Bronchial epithelial cell (primary cell): ENCODE measurements around the gene ABHD4. TPM values are rescaled to one million over a fixed set of nuclear protein-coding genes. Genes with fewer than 3 reads are reported as not detected.
"Not testable (repeated sequence)": the region's sequence is repeated elsewhere in the genome, so short reads cannot be mapped to it uniquely, and the experiment has no call there.

Experiments used
- DNase-seq: peaks from one replicate; pipeline ENCODE4 v3.0.0-alpha.2; 2010; ENCODE audit warnings: low read depth
- FAIRE-seq: peaks from 2 replicates; lab custom pipeline; 2011; peaks lifted over from hg19 to GRCh38; lab: Jason Lieb, UNC
- H3K27me3 ChIP-seq: 2 replicates; pipeline ENCODE4 v1.5.1; 2011; ENCODE audit warnings: low read length; ENCODE audit not compliant: control insufficient read depth, insufficient read depth
- H3K36me3 ChIP-seq: 2 replicates; pipeline ENCODE4 v1.5.1; 2011; ENCODE audit warnings: low read length; ENCODE audit not compliant: control insufficient read depth, insufficient read depth
- H3K4me3 ChIP-seq: 2 replicates; pipeline ENCODE4 v1.5.1; 2011; ENCODE audit warnings: mild to moderate bottlenecking, low read depth, low read length, control low read depth
- total RNA-seq: library from RNA; depleted of rRNA; stranded (reverse); fragments of >200 nt; gene quantifications from 2 replicates; pipeline ENCODE4 v1.2.1, GENCODE V29; 2014
- TF ChIP-seq, protein P1 (sequence below): IDR thresholded peaks from 2 replicates; pipeline ENCODE4 v1.5.1; 2011; ENCODE audit warnings: mild to moderate bottlenecking, moderate library complexity, low read length, control low read depth, inconsistent platforms; ENCODE audit not compliant: insufficient read depth, severe bottlenecking

ABHD4 gene
- total RNA-seq, 1 donor from 2014 or later, result 5.3 TPM

DNA sequence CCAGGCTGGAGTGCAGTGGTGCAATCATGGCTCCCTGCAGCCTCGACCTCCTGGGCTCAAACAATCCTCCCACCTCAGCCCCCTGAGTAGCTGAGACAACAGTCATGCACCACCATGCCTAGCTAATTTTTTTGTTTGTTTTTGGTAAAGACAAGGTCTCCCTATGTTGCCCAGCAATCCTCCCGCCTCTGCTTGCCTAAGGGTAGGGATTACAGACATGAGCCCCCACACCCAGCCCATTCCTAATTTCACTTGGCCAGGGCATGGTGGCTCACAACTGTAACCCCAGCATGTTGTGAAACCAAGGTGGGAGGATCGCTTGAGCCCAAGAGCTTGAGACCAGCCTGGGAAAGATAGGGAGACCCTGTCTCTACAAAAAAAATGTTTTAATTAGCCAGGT, 18.2 kb upstream of the ABHD4 start:
- no peak for FAIRE-seq
- DNase-seq, result no peak
- no peak overlapping the region for H3K4me3 ChIP-seq
- no peaks in the 10 kb centered on the region for H3K27me3 ChIP-seq
- H3K36me3 ChIP-seq, result peaks cover 6% of the 10 kb centered on the region
- TF ChIP-seq, protein P1, sequence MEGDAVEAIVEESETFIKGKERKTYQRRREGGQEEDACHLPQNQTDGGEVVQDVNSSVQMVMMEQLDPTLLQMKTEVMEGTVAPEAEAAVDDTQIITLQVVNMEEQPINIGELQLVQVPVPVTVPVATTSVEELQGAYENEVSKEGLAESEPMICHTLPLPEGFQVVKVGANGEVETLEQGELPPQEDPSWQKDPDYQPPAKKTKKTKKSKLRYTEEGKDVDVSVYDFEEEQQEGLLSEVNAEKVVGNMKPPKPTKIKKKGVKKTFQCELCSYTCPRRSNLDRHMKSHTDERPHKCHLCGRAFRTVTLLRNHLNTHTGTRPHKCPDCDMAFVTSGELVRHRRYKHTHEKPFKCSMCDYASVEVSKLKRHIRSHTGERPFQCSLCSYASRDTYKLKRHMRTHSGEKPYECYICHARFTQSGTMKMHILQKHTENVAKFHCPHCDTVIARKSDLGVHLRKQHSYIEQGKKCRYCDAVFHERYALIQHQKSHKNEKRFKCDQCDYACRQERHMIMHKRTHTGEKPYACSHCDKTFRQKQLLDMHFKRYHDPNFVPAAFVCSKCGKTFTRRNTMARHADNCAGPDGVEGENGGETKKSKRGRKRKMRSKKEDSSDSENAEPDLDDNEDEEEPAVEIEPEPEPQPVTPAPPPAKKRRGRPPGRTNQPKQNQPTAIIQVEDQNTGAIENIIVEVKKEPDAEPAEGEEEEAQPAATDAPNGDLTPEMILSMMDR, result no peak

DNA sequence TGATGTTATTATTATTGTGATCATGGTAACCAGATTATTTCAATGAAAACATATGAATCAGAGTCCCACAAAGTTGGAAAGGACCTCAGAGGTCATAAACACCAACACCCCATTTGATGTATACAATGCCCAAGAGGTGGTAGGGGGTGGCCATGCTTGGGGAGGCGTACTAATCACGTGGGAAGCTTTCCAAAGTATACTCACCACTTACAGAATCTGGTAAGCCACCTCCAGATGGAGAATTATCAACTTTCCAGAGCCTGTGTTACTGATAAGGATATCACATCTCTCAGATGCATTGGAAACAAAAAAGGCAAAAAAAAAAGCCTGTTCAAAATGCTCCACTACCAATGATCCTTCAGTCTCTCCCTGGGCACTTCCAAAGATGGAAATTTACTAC, 17.5 kb upstream of the ABHD4 start:
- FAIRE-seq (no peak), DNase-seq (no peak)
- H3K36me3 ChIP-seq, result peaks cover 6% of the 10 kb centered on the region

DNA sequence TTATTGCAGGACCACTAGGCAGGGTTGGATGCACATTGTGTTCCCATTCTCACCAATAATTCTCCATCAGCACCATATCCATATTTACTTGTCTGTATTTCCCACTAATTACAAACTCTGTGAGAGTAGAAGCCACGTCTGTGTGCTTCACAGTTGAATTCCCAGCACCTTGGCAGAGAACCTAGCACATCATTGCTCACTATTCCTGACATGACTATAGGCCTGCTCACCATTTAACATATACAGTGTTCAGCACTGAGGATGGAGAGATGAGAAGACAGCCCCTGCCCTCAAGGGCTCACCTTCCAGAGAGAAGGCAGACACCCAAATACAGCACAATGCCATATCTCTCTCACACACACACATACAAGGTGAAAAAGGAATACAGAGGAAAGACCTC, 14.1 kb upstream of the ABHD4 start:
- FAIRE-seq (no peak), DNase-seq (no peak)
- Histone ChIP-seq H3K4me3 (no peak overlapping the region), H3K27me3 (no peaks in the 10 kb centered on the region), H3K36me3 (peaks cover 6% of the 10 kb centered on the region)
- TF ChIP-seq, protein P1, result no peak

More for the DNA sequence above, 17.5 kb upstream of the ABHD4 start:
- TF ChIP-seq, protein P1, result no peak
- H3K4me3 ChIP-seq, result no peak overlapping the region
- no peaks in the 10 kb centered on the region for H3K27me3 ChIP-seq

DNA sequence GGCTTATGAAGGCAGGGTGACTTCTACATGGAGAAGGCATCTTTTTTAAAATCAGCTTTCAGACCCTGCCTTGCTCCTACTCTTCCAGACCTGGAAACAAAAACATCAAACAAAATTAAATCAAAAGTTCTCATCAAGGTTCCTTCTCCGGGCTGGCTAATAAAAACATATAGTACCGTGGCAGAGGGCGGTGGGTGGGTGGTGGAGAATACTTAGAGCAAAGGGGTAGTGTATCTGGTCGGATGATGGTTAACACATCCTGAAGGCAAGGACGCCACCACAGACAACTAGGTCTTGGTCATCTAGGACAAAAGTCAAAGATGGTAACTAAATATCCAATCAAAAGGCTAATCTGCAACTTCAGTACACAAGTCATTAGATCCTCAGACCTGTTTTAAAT, 10.9 kb upstream of the ABHD4 start:
- DNase-seq (no peak), FAIRE-seq (no peak)
- Histone ChIP-seq H3K4me3 (no peak overlapping the region), H3K27me3 (no peaks in the 10 kb centered on the region), H3K36me3 (peaks cover 4% of the 10 kb centered on the region)
- TF ChIP-seq, protein P1, result no peak

DNA sequence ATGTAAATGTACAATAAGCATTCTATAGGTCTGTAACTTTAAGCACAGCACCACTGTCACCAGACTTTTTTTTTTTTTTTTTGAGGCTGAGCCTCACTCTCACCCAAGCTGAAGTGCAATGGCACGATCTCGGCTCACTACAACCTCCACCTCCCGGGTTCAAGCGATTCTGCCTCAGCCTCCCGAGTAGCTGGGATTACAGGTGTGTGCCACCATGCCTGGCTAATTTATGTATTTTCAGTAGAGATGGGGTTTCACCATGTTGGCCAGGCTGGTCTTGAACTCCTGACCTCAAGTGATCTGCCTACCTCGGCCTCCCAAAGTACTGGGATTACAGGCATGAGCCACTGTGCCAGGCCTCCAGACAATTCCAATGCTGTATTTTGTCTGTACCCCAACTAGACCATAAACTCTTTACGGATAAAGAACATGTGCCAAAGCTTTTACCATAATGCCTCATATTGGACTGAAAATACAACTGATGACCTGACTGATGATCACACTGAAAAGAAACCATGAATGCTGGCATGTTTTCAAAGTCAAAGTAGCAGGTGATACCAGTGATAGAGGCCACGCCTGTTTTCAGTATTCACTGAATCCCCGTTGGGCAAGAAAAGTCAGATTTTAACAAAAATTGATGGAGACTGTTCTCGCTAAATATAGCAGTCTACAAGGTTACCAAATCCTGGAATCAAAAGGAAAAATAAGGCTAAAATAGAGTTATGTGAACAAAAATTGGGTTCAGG, 10.2 kb upstream of the ABHD4 start:
- H3K4me3 ChIP-seq, result peak overlapping the region; percentile 58
- not testable (repeated sequence) for DNase-seq, FAIRE-seq, H3K27me3 ChIP-seq, H3K36me3 ChIP-seq

DNA sequence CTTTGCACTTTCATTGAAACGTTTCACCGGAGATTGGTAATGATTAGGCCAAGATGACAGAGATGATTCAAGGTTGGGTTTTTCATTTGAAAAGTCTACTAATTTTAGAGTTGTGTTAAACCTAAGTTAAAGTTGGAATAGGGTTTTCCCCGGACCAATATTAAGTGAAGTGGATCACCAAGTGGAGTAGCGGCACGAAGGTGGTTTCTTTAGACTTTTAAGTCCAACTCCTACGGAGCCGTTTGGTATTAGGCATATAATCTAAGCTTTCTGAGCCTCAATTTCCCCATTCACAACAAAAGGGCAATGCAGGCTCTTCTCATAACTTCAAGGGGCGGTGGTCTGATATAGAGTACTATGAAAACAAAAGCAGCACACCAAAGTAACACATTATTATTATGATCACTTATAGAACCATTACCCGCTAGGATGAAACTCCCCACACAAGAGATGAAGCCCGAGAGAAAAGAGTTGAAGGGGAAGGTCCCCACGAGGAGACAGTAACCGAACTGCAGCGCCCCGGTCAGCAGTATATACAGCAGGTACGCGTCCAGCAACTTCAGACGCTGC, 9.5 kb upstream of the ABHD4 start:
- Histone ChIP-seq H3K36me3 (peaks cover 4% of the 10 kb centered on the region), H3K4me3 (peak overlapping the region; percentile 58), H3K27me3 (no peaks in the 10 kb centered on the region)
- no peak for DNase-seq
- TF ChIP-seq, protein P1, result no peak
- no peak for FAIRE-seq
